K562 (cell line): ENCODE results near the gene ST6GALNAC2.

Experiments
- CHD1 ChIP-seq: fragments of 200-600 bp; sonication (generic); IDR thresholded peaks from one replicate; pipeline ENCODE4 v1.6.1; 2012; ENCODE audit warnings: mild to moderate bottlenecking, moderate library complexity, low read length, inconsistent platforms
- CREM ChIP-seq: IDR thresholded peaks from 2 replicates; pipeline ENCODE4 v1.6.1; 2014; ENCODE audit warnings: antibody characterized with exemption, low read depth
- CTCF ChIP-seq, 3 experiments: IDR thresholded peaks in 2 of 3; conservative IDR thresholded peaks in 1 of 3; 2 replicates each; pipeline ENCODE4 v1.5.1; 2011 to 2012; ENCODE audit warnings: low read length in 3 of 3, mild to moderate bottlenecking in 3 of 3, control low read depth in 2 of 3, improper control_type of control experiment in 1 of 3, inconsistent platforms in 1 of 3, low read depth in 1 of 3, mixed read lengths in 1 of 3, moderate library complexity in 1 of 3; ENCODE audit not compliant: insufficient read depth in 2 of 3
- E2F6 ChIP-seq, 2 experiments: IDR thresholded peaks; 2 replicates each; pipeline ENCODE4 v1.6.1; 2011; ENCODE audit warnings: borderline replicate concordance in 1 of 2, control low read depth in 1 of 2, low read depth in 1 of 2, low read length in 1 of 2, mild to moderate bottlenecking in 1 of 2, mixed read lengths in 1 of 2, moderate library complexity in 1 of 2; ENCODE audit not compliant: insufficient read depth in 1 of 2, insufficient read length in 1 of 2, poor library complexity in 1 of 2, severe bottlenecking in 1 of 2; ENCODE audit errors: extremely low read depth in 1 of 2
- EZH2 ChIP-seq: IDR thresholded peaks from 2 replicates; pipeline ENCODE4 v1.6.1; 2012; ENCODE audit warnings: low read depth, mild to moderate bottlenecking, inconsistent platforms, low read length, borderline replicate concordance
- HEY1 ChIP-seq: fragments of 250-450 bp; sonication (Bioruptor Pico); IDR thresholded peaks from 2 replicates; pipeline ENCODE4 v1.5.0; 2020; ENCODE audit warnings: mild to moderate bottlenecking, moderate library complexity, borderline replicate concordance
- NCOA1 ChIP-seq: fragments of 450-650 bp; IDR thresholded peaks from 2 replicates; pipeline ENCODE4 v1.6.1; 2016; ENCODE audit warnings: low read depth
- POLR2A ChIP-seq: fragments of 450-650 bp; conservative IDR thresholded peaks from 2 replicates; pipeline ENCODE4 v1.6.1; 2016
- RNF2 ChIP-seq: sonication (generic); IDR thresholded peaks from 2 replicates; pipeline ENCODE4 v1.6.1; 2016
- ZNF217 ChIP-seq: sonication (generic); formaldehyde crosslinking; IDR thresholded peaks from 2 replicates; pipeline ENCODE4 v1.8.0; 2022; ENCODE audit warnings: mild to moderate bottlenecking, missing genetic modification reagents
- ZNF324 ChIP-seq: fragments of 250-450 bp; sonication (Bioruptor Pico); IDR thresholded peaks from 2 replicates; pipeline ENCODE4 v1.4.0; 2020; ENCODE audit warnings: mild to moderate bottlenecking
- TF ChIP-seq, protein P1 (sequence below): sonication (generic); formaldehyde crosslinking; IDR thresholded peaks from 2 replicates; pipeline ENCODE4 v1.9.0; 2022; ENCODE audit warnings: mild to moderate bottlenecking, missing genetic modification reagents

DNA sequence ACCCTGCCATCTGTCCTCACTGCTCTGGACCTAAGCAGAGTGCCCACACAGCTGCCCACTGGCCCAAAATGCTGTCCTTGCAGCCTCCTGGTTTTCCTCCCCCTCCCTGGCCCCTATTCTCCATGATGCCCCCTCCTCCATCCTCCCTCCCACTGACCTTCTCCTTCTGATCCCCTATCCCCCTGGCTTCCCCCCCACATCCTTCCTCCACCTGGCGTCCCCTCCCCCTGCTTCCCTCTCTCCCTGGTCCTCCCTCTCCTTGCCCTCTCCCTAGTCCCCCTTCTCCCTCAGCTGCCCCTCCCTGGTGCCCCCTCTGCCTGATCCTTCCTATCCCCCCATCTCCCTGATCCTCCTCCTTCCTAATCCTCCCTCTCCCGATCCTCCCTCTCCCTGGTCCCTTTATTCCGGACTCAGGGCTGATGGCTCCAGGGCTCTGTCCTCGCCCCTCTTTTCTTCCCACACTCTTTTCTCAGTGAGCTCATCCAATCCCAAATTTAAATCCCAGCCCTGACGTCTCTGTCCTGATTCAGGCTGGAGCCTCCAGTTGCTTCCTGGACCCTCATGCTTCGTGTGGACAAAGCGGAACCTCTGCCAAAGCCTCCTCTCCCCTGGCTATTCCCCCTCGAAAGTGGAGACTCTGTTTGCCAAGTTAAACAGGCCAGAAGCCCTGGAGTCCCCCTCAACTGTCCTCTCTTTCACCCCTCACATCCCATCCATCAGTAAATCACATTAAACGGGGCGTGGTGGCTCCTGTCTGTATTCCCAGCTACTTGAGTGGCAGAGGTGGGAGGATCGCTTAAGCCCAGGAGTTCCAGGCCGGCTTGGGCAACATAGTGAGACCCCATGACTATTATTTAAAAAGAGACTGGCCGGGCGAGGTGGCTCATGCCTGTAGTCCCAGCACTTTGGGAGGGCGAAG is 66.4 kb downstream of the ST6GALNAC2 start:
- TF ChIP-seq ZNF217 (CRISPR knock-in tag), result no peak
- TF ChIP-seq HEY1 (CRISPR knock-in tag), result no peak
- no peak for TF ChIP-seq CTCF (IDR thresholded peaks at IDR 0.05 in 2 of 3, conservative IDR thresholded peaks at IDR 0.05 in 1 of 3; ENCODE audit: insufficient read depth in 2 of 3, low read depth in 1 of 3, low read length in 3 of 3)
- no peak for TF ChIP-seq ZNF324 (CRISPR knock-in tag)
- TF ChIP-seq EZH2, result no peak
- no peak for TF ChIP-seq E2F6 (IDR thresholded peaks at IDR 0.05; ENCODE audit: borderline replicate concordance in 1 of 2, extremely low read depth in 1 of 2, insufficient read depth in 1 of 2, insufficient read length in 1 of 2, low read depth in 1 of 2, low read length in 1 of 2, poor library complexity in 1 of 2, severe bottlenecking in 1 of 2)
- no peak for TF ChIP-seq POLR2A
- TF ChIP-seq NCOA1, result no peak
- no peak for TF ChIP-seq CHD1
- TF ChIP-seq RNF2, result no peak
- TF ChIP-seq, protein P1, sequence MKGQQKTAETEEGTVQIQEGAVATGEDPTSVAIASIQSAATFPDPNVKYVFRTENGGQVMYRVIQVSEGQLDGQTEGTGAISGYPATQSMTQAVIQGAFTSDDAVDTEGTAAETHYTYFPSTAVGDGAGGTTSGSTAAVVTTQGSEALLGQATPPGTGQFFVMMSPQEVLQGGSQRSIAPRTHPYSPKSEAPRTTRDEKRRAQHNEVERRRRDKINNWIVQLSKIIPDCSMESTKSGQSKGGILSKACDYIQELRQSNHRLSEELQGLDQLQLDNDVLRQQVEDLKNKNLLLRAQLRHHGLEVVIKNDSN (CRISPR knock-in tag), result no peak
- TF ChIP-seq CREM, result no peak
